Measurements from ENCODE around the gene EHF.

DNA sequence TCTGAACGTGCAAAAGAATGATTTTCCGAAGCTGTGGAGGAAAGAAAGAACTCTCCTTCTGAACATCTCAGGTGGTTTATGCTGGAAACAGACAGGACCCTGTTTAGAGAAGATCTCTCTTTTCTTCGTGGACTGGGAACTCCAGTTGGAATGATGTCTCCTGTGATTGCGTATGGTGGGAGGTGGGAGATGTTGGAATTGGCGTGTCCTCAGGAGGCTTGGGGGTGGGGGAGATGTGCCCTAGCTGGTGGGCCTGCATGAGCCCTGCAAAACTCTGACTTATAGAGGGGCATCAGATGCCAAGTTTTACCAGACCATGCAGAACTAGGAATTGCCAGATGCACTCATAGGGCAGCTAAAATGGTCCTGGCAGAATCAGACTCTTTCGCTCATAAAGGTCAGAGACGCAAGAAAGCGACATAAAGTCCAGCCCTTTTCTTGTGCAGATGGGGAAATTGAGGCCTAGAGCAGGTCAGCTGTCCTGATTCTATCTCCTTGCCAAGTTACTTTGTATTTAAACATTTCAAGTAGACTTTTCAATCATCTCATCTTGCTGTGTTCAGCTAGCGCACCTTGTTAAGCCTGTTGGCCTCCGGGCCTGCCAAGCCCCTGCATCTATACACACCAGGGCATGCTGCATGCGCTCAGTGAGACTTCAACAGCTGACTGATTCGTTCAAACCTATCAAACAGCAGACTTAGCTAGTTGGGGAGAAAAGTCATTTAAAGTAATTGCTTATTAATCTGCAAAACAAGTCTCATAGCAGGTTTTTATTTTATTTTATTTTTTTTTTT is 34.2 kb upstream of the EHF start:
- no peak for TF ChIP-seq POLR2A (IDR thresholded peaks at IDR 0.05)
- TF ChIP-seq, protein P1, sequence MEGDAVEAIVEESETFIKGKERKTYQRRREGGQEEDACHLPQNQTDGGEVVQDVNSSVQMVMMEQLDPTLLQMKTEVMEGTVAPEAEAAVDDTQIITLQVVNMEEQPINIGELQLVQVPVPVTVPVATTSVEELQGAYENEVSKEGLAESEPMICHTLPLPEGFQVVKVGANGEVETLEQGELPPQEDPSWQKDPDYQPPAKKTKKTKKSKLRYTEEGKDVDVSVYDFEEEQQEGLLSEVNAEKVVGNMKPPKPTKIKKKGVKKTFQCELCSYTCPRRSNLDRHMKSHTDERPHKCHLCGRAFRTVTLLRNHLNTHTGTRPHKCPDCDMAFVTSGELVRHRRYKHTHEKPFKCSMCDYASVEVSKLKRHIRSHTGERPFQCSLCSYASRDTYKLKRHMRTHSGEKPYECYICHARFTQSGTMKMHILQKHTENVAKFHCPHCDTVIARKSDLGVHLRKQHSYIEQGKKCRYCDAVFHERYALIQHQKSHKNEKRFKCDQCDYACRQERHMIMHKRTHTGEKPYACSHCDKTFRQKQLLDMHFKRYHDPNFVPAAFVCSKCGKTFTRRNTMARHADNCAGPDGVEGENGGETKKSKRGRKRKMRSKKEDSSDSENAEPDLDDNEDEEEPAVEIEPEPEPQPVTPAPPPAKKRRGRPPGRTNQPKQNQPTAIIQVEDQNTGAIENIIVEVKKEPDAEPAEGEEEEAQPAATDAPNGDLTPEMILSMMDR (IDR thresholded peaks at IDR 0.05) = no peak

Data from body of pancreas (tissue), 4 donors.